ENCODE measurements around the gene LENG1.

LENG1 gene

GRCh38 chr19:54169149-54169740 is 9.7 kb upstream of the LENG1 start:
- H3K9ac ChIP-seq (ENCODE audit: low read depth, low read length, poor library complexity, severe bottlenecking): no peak overlapping the region
- TF ChIP-seq CTCF (conservative IDR thresholded peaks at IDR 0.05; ENCODE audit: low read length): no peak
- no peak for TF ChIP-seq EZH2phosphoT487 (IDR thresholded peaks at IDR 0.05; ENCODE audit: borderline replicate concordance)
- no peaks in the 10 kb centered on the region for H3K9me2 ChIP-seq (replicated peaks; ENCODE audit: low read depth, low read length)
- no peak overlapping the region for H3K4me2 ChIP-seq (ENCODE audit: low read depth, low read length, poor library complexity, severe bottlenecking)
- no peaks in the 10 kb centered on the region for H3K79me2 ChIP-seq (ENCODE audit: insufficient read depth, low read length)
- H3K27me3 ChIP-seq (ENCODE audit: insufficient read depth, low read length, poor library complexity, severe bottlenecking): no peaks in the 10 kb centered on the region
- H2AFZ ChIP-seq (ENCODE audit: low read length): no peak overlapping the region
- no peaks in the 10 kb centered on the region for H3K9me3 ChIP-seq (ENCODE audit: insufficient read depth, low read depth, low read length)
- H3K4me1 ChIP-seq (ENCODE audit: insufficient read depth, low read length, poor library complexity, severe bottlenecking): no peaks in the 10 kb centered on the region
- no peaks in the 10 kb centered on the region for H3F3A ChIP-seq (ENCODE audit: low read depth)
- H4K20me1 ChIP-seq (ENCODE audit: insufficient read depth, low read length, poor library complexity, severe bottlenecking): no peaks in the 10 kb centered on the region
- H3K4me3 ChIP-seq (ENCODE audit: low read length, poor library complexity, severe bottlenecking): no peak overlapping the region
- no peaks in the 10 kb centered on the region for H3K36me3 ChIP-seq (ENCODE audit: insufficient read depth, low read length)

- H3K27me3 ChIP-seq (ENCODE audit: insufficient read depth, low read length, poor library complexity, severe bottlenecking): no peaks in the 10 kb centered on the region
- H3K9ac ChIP-seq (ENCODE audit: low read depth, low read length, poor library complexity, severe bottlenecking): no peak overlapping the region
- TF ChIP-seq EZH2phosphoT487 (IDR thresholded peaks at IDR 0.05; ENCODE audit: borderline replicate concordance) (no peak), CTCF (conservative IDR thresholded peaks at IDR 0.05; ENCODE audit: low read length) (peak; percentile 67)
- H3K36me3 ChIP-seq (ENCODE audit: insufficient read depth, low read length): no peaks in the 10 kb centered on the region
- no peaks in the 10 kb centered on the region for H3K4me1 ChIP-seq (ENCODE audit: insufficient read depth, low read length, poor library complexity, severe bottlenecking)
- H4K20me1 ChIP-seq (ENCODE audit: insufficient read depth, low read length, poor library complexity, severe bottlenecking): no peaks in the 10 kb centered on the region
- peak overlapping the region; percentile 80; the same call in 1 of the 2 replicates for H2AFZ ChIP-seq (ENCODE audit: low read length)
- no peaks in the 10 kb centered on the region for H3K9me2 ChIP-seq (replicated peaks; ENCODE audit: low read depth, low read length)
- H3K4me2 ChIP-seq (ENCODE audit: low read depth, low read length, poor library complexity, severe bottlenecking): peak overlapping the region; percentile 59
- no peaks in the 10 kb centered on the region for H3K79me2 ChIP-seq (ENCODE audit: insufficient read depth, low read length)
- peak overlapping the region; percentile 40 for H3K4me3 ChIP-seq (ENCODE audit: low read length, poor library complexity, severe bottlenecking)
- no peaks in the 10 kb centered on the region for H3F3A ChIP-seq (ENCODE audit: low read depth)
- no peaks in the 10 kb centered on the region for H3K9me3 ChIP-seq (ENCODE audit: insufficient read depth, low read depth, low read length)
Measured at GRCh38 chr19:54168174-54168917, 8.8 kb upstream of the LENG1 start.

DNA sequence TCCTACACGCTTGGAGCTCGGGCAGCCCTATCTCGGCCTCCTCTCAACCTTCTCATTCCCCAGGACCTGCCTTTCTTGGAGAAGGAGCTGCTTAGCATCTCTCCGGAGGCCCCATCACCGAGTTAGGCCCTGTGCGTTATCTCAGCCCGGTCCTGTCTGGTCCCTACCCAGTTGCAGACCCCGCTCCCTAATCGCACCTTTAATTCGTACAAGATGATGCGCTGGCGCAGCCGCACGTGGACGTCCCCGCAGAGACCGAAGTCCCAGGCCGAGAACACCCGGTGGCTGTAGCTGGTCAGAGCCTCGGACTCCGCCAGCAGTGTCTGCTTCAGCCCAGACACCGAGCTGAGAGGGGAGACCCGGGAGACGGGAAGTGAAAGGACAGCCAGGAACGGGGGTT is 5.7 kb upstream of the LENG1 start:
- Histone ChIP-seq H3K9ac (ENCODE audit: low read depth, low read length, poor library complexity, severe bottlenecking) (no peak overlapping the region), H3K36me3 (ENCODE audit: insufficient read depth, low read length) (no peaks in the 10 kb centered on the region), H3K4me2 (ENCODE audit: low read depth, low read length, poor library complexity, severe bottlenecking) (no peak overlapping the region), H3K4me3 (ENCODE audit: low read length, poor library complexity, severe bottlenecking) (no peak overlapping the region), H3F3A (ENCODE audit: low read depth) (no peaks in the 10 kb centered on the region), H4K20me1 (ENCODE audit: insufficient read depth, low read length, poor library complexity, severe bottlenecking) (no peaks in the 10 kb centered on the region), H3K4me1 (ENCODE audit: insufficient read depth, low read length, poor library complexity, severe bottlenecking) (peaks cover 8% of the 10 kb centered on the region), H2AFZ (ENCODE audit: low read length) (no peak overlapping the region), H3K27me3 (ENCODE audit: insufficient read depth, low read length, poor library complexity, severe bottlenecking) (no peaks in the 10 kb centered on the region), H3K79me2 (ENCODE audit: insufficient read depth, low read length) (peaks cover 17% of the 10 kb centered on the region; the same call in 1 of the 2 replicates), H3K9me2 (replicated peaks; ENCODE audit: low read depth, low read length) (no peaks in the 10 kb centered on the region), H3K9me3 (ENCODE audit: insufficient read depth, low read depth, low read length) (no peaks in the 10 kb centered on the region)
- no peak for TF ChIP-seq CTCF (conservative IDR thresholded peaks at IDR 0.05; ENCODE audit: low read length)
- TF ChIP-seq EZH2phosphoT487 (IDR thresholded peaks at IDR 0.05; ENCODE audit: borderline replicate concordance): no peak
